Activated CD8-positive, alpha-beta memory T cell treated with anti-CD3 and anti-CD28 coated beads for 24 hours (primary cell): ENCODE data around the gene ZBED5.
"Not testable (repeated sequence)": the region's sequence is repeated elsewhere in the genome, so short reads cannot be mapped to it uniquely, and the experiment has no call there.

Source experiments
- DNase-seq: peaks from one replicate; pipeline ENCODE4 v3.0.0-alpha.2; 2020

The ZBED5 gene

GRCh38 chr11:10857709-10858438, at the start of gene ZBED5:
Gene ZBED5, minus strand, starts transcription at chr11:10858053. Its CDS starts 3,108 bp downstream, at chr11:10854945.
- peak; percentile 97 for DNase-seq

GRCh38 chr11:10906521-10906920, 48.7 kb upstream of the ZBED5 start:
- no peak for DNase-seq

- no peak for DNase-seq
Measured at GRCh38 chr11:10902301-10903063, 44.6 kb upstream of the ZBED5 start.

- DNase-seq, result no peak
Measured at GRCh38 chr11:10900681-10901415, 43.0 kb upstream of the ZBED5 start.

GRCh38 chr11:10899121-10899830, 41.4 kb upstream of the ZBED5 start:
- peak; percentile 62 for DNase-seq

GRCh38 chr11:10898763-10899025, 40.8 kb upstream of the ZBED5 start:
- no peak for DNase-seq

- no peak for DNase-seq
Measured at GRCh38 chr11:10898003-10898762, 40.3 kb upstream of the ZBED5 start.

- DNase-seq, result no peak
Measured at GRCh38 chr11:10897150-10897549, 39.3 kb upstream of the ZBED5 start.

- no peak for DNase-seq
Measured at GRCh38 chr11:10896493-10896892, 38.6 kb upstream of the ZBED5 start.

- no peak for DNase-seq
Measured at GRCh38 chr11:10895285-10895684, 37.4 kb upstream of the ZBED5 start.

GRCh38 chr11:10894666-10895065, 36.8 kb upstream of the ZBED5 start:
- DNase-seq, result no peak

- DNase-seq, result no peak
Measured at GRCh38 chr11:10893714-10894151, 35.9 kb upstream of the ZBED5 start.

- no peak for DNase-seq
Measured at GRCh38 chr11:10892250-10892649, 34.4 kb upstream of the ZBED5 start.

GRCh38 chr11:10891151-10891720, 33.4 kb upstream of the ZBED5 start:
- DNase-seq, result no peak

- DNase-seq, result not testable (repeated sequence)
Measured at GRCh38 chr11:10890083-10890482, 32.2 kb upstream of the ZBED5 start.

GRCh38 chr11:10887307-10887706, 29.5 kb upstream of the ZBED5 start:
- DNase-seq, result no peak

- no peak for DNase-seq
Measured at GRCh38 chr11:10886652-10887250, 28.9 kb upstream of the ZBED5 start.

GRCh38 chr11:10885703-10886363, 28.0 kb upstream of the ZBED5 start:
- no peak for DNase-seq

GRCh38 chr11:10884292-10884691, 26.4 kb upstream of the ZBED5 start:
- not testable (repeated sequence) for DNase-seq

- no peak for DNase-seq
Measured at GRCh38 chr11:10881892-10882291, 24.0 kb upstream of the ZBED5 start.
